HG03521 (cell line): ENCODE results near the gene CD38.
"Not testable (repeated sequence)": the region's sequence is repeated elsewhere in the genome, so short reads cannot be mapped to it uniquely, and the experiment has no call there.

Source experiments
- ATAC-seq: cut with Tn5 transposase; IDR thresholded peaks from one replicate; pipeline ENCODE4 v1.9.1; 2021; ENCODE audit warnings: mild to moderate bottlenecking, moderate library complexity; ENCODE audit not compliant: unreplicated experiment

The CD38 gene

GRCh38 chr4:15758294-15758693 is 19.8 kb upstream of the CD38 start:
- no peak for ATAC-seq

- not testable (repeated sequence) for ATAC-seq
These were observed 15.7 kb upstream of the CD38 start for GRCh38 chr4:15762460-15762859.

GRCh38 chr4:15765391-15765790 is 12.7 kb upstream of the CD38 start:
- no peak for ATAC-seq

- peak; percentile 60 for ATAC-seq
These were observed 12.0 kb upstream of the CD38 start for GRCh38 chr4:15765910-15766697.

GRCh38 chr4:15766821-15767220 is 11.3 kb upstream of the CD38 start:
- no peak for ATAC-seq

GRCh38 chr4:15769202-15769601 is 8.9 kb upstream of the CD38 start:
- ATAC-seq = no peak

- ATAC-seq = peak; percentile 48
These were observed 6.7 kb upstream of the CD38 start for GRCh38 chr4:15771216-15772058.

- ATAC-seq = no peak
These were observed 4.1 kb upstream of the CD38 start for GRCh38 chr4:15774020-15774420.

- no peak for ATAC-seq
These were observed 1.1 kb upstream of the CD38 start for GRCh38 chr4:15776871-15777648.

- no peak for ATAC-seq
These were observed 335 bp upstream of the CD38 start for GRCh38 chr4:15777697-15778288.

GRCh38 chr4:15779306-15779705 is 1.2 kb downstream of the CD38 start:
- no peak for ATAC-seq

GRCh38 chr4:15779809-15780208 is 1.7 kb downstream of the CD38 start:
- ATAC-seq = no peak

- peak; percentile 16 for ATAC-seq
These were observed 3.4 kb downstream of the CD38 start for GRCh38 chr4:15781427-15782095.

GRCh38 chr4:15783676-15784075 is 5.5 kb downstream of the CD38 start:
- no peak for ATAC-seq

GRCh38 chr4:15784959-15785634 is 7.0 kb downstream of the CD38 start:
- ATAC-seq = peak; percentile 80

- no peak for ATAC-seq
These were observed 8.6 kb downstream of the CD38 start for GRCh38 chr4:15786743-15787142.

- no peak for ATAC-seq
These were observed 14.8 kb downstream of the CD38 start for GRCh38 chr4:15792974-15793373.

GRCh38 chr4:15793506-15794363 is 15.6 kb downstream of the CD38 start:
- ATAC-seq = no peak

GRCh38 chr4:15794426-15794825 is 16.3 kb downstream of the CD38 start:
- ATAC-seq = no peak
